Hepatocyte (in vitro differentiated cells): Measurements from ENCODE around the gene SERPING1.

Experiments used
- EZH2 ChIP-seq: fragments of 200-600 bp; sonication (generic); IDR thresholded peaks from 2 replicates; pipeline ENCODE4 v1.6.1; 2016; ENCODE audit warnings: antibody characterized with exemption, mild to moderate bottlenecking, borderline replicate concordance
- EZH2phosphoT487 ChIP-seq: fragments of 200-600 bp; sonication (generic); IDR thresholded peaks from one replicate; pipeline ENCODE4 v1.6.1; 2018; ENCODE audit warnings: antibody characterized with exemption, mild to moderate bottlenecking, low read depth, moderate library complexity; ENCODE audit not compliant: unreplicated experiment, severe bottlenecking
- TF ChIP-seq, protein P1 (sequence below): fragments of 200-600 bp; sonication (generic); IDR thresholded peaks from 2 replicates; pipeline ENCODE4 v1.5.1; 2016; ENCODE audit warnings: antibody characterized with exemption, mild to moderate bottlenecking; ENCODE audit not compliant: poor library complexity

GRCh38 chr11:57649826-57650738, 52.6 kb downstream of the SERPING1 start, which contains the start of gene YPEL4:
- TF ChIP-seq, protein P1, sequence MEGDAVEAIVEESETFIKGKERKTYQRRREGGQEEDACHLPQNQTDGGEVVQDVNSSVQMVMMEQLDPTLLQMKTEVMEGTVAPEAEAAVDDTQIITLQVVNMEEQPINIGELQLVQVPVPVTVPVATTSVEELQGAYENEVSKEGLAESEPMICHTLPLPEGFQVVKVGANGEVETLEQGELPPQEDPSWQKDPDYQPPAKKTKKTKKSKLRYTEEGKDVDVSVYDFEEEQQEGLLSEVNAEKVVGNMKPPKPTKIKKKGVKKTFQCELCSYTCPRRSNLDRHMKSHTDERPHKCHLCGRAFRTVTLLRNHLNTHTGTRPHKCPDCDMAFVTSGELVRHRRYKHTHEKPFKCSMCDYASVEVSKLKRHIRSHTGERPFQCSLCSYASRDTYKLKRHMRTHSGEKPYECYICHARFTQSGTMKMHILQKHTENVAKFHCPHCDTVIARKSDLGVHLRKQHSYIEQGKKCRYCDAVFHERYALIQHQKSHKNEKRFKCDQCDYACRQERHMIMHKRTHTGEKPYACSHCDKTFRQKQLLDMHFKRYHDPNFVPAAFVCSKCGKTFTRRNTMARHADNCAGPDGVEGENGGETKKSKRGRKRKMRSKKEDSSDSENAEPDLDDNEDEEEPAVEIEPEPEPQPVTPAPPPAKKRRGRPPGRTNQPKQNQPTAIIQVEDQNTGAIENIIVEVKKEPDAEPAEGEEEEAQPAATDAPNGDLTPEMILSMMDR = no peak
- TF ChIP-seq EZH2 = no peak
- no peak for TF ChIP-seq EZH2phosphoT487
